HepG2 (cell line): ENCODE data around the gene OGT. TPM values are rescaled to one million over a fixed set of nuclear protein-coding genes. Genes with fewer than 3 reads are reported as not detected.

Experiments
- CREB1 ChIP-seq, 2 experiments: fragments of 450-650 bp in 1 of 2; IDR thresholded peaks; 2 replicates each; pipeline ENCODE4 v1.6.1; 2016 to 2017; ENCODE audit warnings: control low read depth in 1 of 2, mild to moderate bottlenecking in 1 of 2, missing compliant biosample characterization in 1 of 2, missing genetic modification characterization in 1 of 2
- EED ChIP-seq: sonication (generic); formaldehyde crosslinking; IDR thresholded peaks from 2 replicates; pipeline ENCODE4 v1.5.0; 2020; ENCODE audit warnings: mild to moderate bottlenecking, missing genetic modification reagents
- KDM4B ChIP-seq: sonication (generic); formaldehyde crosslinking; IDR thresholded peaks from 2 replicates; pipeline ENCODE4 v1.4.0; 2020; ENCODE audit warnings: missing genetic modification reagents
- MAZ ChIP-seq, 2 experiments: sonication (generic) in 1 of 2; formaldehyde crosslinking in 1 of 2; IDR thresholded peaks; 2 replicates each; pipeline versions ENCODE4 v1.5.0 to v1.6.1; 2012 to 2020; ENCODE audit warnings: low read depth in 2 of 2, mild to moderate bottlenecking in 2 of 2, borderline replicate concordance in 1 of 2, improper control_type of control experiment in 1 of 2, low read length in 1 of 2, missing genetic modification reagents in 1 of 2, moderate library complexity in 1 of 2
- MLXIP ChIP-seq: sonication (generic); formaldehyde crosslinking; IDR thresholded peaks from 2 replicates; pipeline ENCODE4 v1.9.0; 2021; ENCODE audit warnings: missing genetic modification reagents, borderline replicate concordance
- PHF8 ChIP-seq: sonication (generic); formaldehyde crosslinking; IDR thresholded peaks from 2 replicates; pipeline ENCODE4 v1.5.0; 2020; ENCODE audit warnings: missing genetic modification reagents
- POLR2A ChIP-seq, 2 experiments: IDR thresholded peaks; 2 replicates each; pipeline ENCODE4 v1.6.1; 2011; ENCODE audit warnings: low read depth in 2 of 2, low read length in 2 of 2, mild to moderate bottlenecking in 1 of 2, moderate library complexity in 1 of 2; ENCODE audit not compliant: insufficient read depth in 1 of 2
- RCOR2 ChIP-seq: IDR thresholded peaks from 2 replicates; pipeline ENCODE4 v1.6.1; 2016; ENCODE audit warnings: missing biosample characterization, missing genetic modification reagents
- SMAD9 ChIP-seq: sonication (generic); formaldehyde crosslinking; IDR thresholded peaks from 2 replicates; pipeline ENCODE4 v1.5.1; 2020; ENCODE audit warnings: mild to moderate bottlenecking, missing genetic modification reagents
- SUZ12 ChIP-seq: fragments of 150-350 bp; IDR thresholded peaks from 2 replicates; pipeline ENCODE4 v1.6.1; 2014; ENCODE audit warnings: low read depth, low read length
- TIGD3 ChIP-seq: sonication (generic); formaldehyde crosslinking; IDR thresholded peaks from 2 replicates; pipeline ENCODE4 v1.5.1; 2020; ENCODE audit warnings: mild to moderate bottlenecking, missing genetic modification reagents, borderline replicate concordance
- ZBTB14 ChIP-seq: sonication (generic); formaldehyde crosslinking; IDR thresholded peaks from 2 replicates; pipeline ENCODE4 v1.4.0; 2020; ENCODE audit warnings: missing genetic modification reagents
- ZNF407 ChIP-seq: sonication (generic); formaldehyde crosslinking; IDR thresholded peaks from one replicate; pipeline ENCODE4 v1.5.1; 2020; ENCODE audit warnings: mild to moderate bottlenecking, missing genetic modification reagents; ENCODE audit errors: not compliant biosample characterization
- ZNF44 ChIP-seq: sonication (generic); formaldehyde crosslinking; IDR thresholded peaks from 2 replicates; pipeline ENCODE4 v1.5.1; 2020; ENCODE audit warnings: mild to moderate bottlenecking, missing genetic modification reagents
- ZNF510 ChIP-seq: sonication (generic); formaldehyde crosslinking; IDR thresholded peaks from 2 replicates; pipeline ENCODE4 v1.4.0; 2020; ENCODE audit warnings: low read depth, mild to moderate bottlenecking, missing genetic modification reagents
- polyA plus RNA-seq, 8 experiments: library from polyadenylated mRNA; depleted of rRNA in 3 of 8; stranded (reverse) in 7 of 8; unstranded in 1 of 8; fragments of >200 nt; fragmentation: Illumina TruSeq in 4 of 8; extraction: Trizol in 4 of 8; gene quantifications; 2 replicates each; pipeline versions ENCODE4 v1.2.1 to v1.2.3, GENCODE V29; 2011 to 2016; ENCODE audit warnings: low read depth in 4 of 8, missing spikeins in 1 of 8, mixed read lengths in 1 of 8; ENCODE audit not compliant: insufficient read depth in 1 of 8
- total RNA-seq, 5 experiments: library from RNA; depleted of rRNA; stranded (reverse); fragments of >200 nt; fragmentation: Illumina TruSeq; extraction: Trizol; gene quantifications; 2 replicates each; pipeline ENCODE4 v1.2.3, GENCODE V29; 2016; ENCODE audit warnings: low read depth in 1 of 5

The OGT gene
- total and polyA plus RNA-seq, 2 of the 13 experiments (the other 11 are each of a cell fraction or from before 2014, with no cell fraction given), result 71.7 to 463 TPM

DNA sequence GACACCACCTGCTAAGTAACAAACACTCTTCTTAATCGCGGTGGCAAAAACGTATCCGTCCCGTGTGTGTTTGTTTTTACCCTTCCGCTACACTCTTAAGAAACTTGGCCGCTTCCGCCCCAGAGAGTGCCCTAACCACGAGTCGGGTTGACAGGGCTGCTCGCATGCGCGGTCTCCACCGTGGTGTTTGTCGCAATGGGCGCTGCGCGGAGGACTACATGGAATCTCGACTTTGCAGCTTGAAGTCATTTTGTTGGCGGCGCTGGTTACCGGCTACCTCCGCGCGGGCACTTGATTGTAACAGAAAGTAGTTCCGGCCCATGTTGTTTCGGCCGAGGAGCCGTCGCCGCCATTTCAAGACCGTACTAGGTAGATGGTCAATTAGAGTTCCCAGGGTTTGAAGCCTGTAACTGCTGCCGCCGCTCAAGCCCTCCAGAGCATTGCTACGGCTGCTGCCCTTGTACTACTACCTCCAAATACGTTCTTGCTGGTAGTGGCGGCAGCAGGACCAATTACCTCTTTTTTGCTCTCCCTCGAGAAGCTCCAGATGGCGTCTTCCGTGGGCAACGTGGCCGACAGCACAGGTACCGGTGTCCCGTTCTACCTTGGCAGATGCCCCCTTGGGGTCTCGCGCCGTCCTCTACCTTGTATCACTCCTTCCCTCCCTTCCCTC is at the start of gene OGT (continued):
- TF ChIP-seq MLXIP (CRISPR knock-in tag), result no peak
- TF ChIP-seq ZNF407 (CRISPR knock-in tag), result no peak
- TF ChIP-seq MAZ (IDR thresholded peaks at IDR 0.05; ENCODE audit: borderline replicate concordance, low read depth, low read length), result no peak
- peak; percentile 36 for TF ChIP-seq MAZ (CRISPR knock-in tag; IDR thresholded peaks at IDR 0.05; ENCODE audit: low read depth)
- TF ChIP-seq TIGD3 (CRISPR knock-in tag), result no peak
- no peak for TF ChIP-seq SUZ12
- TF ChIP-seq EED (CRISPR knock-in tag), result no peak
- no peak for TF ChIP-seq ZNF44 (CRISPR knock-in tag)
- TF ChIP-seq CREB1 (IDR thresholded peaks at IDR 0.05), result peak; percentile 65
- peak; percentile 68; the same call in 1 of the 2 replicates for TF ChIP-seq CREB1 (CRISPR knock-in tag; IDR thresholded peaks at IDR 0.05)
- no peak for TF ChIP-seq ZNF510 (CRISPR knock-in tag)
- TF ChIP-seq PHF8, result peak; percentile 66; the same call in 1 of the 2 replicates
- TF ChIP-seq POLR2A (IDR thresholded peaks at IDR 0.05; ENCODE audit: insufficient read depth in 1 of 2, low read depth in 2 of 2, low read length in 2 of 2), result peak; percentile 77 to 89
- TF ChIP-seq RCOR2 (CRISPR knock-in tag), result no peak
- no peak for TF ChIP-seq ZBTB14 (CRISPR knock-in tag)
- TF ChIP-seq KDM4B (CRISPR knock-in tag), result 0 out of 2 replicates have a peak, but pooled peaks have one; percentile 21
- TF ChIP-seq SMAD9 (CRISPR knock-in tag), result no peak
